HG03196 (cell line): ENCODE results near the gene PFKFB4.
"Not testable (repeated sequence)": the region's sequence is repeated elsewhere in the genome, so short reads cannot be mapped to it uniquely, and the experiment has no call there.

ENCODE experiments used
- ATAC-seq: cut with Tn5 transposase; IDR thresholded peaks from one replicate; pipeline ENCODE4 v1.9.1; 2021; ENCODE audit not compliant: unreplicated experiment

PFKFB4 gene

GRCh38 chr3:48502728-48503168 lies 53.9 kb downstream of the PFKFB4 start:
- ATAC-seq = no peak

- no peak for ATAC-seq
Observed at GRCh38 chr3:48502121-48502520, 54.5 kb downstream of the PFKFB4 start.

GRCh38 chr3:48501196-48501595 lies 55.4 kb downstream of the PFKFB4 start:
- ATAC-seq = no peak

GRCh38 chr3:48500656-48501055 lies 55.9 kb downstream of the PFKFB4 start:
- ATAC-seq = no peak

GRCh38 chr3:48493203-48493501 lies 63.5 kb downstream of the PFKFB4 start:
- ATAC-seq = no peak

GRCh38 chr3:48492461-48493202 lies 64.0 kb downstream of the PFKFB4 start:
- ATAC-seq = no peak

- no peak for ATAC-seq
Observed at GRCh38 chr3:48486952-48487351, 69.7 kb downstream of the PFKFB4 start.

GRCh38 chr3:48482822-48483221 lies 73.8 kb downstream of the PFKFB4 start:
- ATAC-seq = not testable (repeated sequence)

GRCh38 chr3:48480891-48481290 lies 75.7 kb downstream of the PFKFB4 start:
- not testable (repeated sequence) for ATAC-seq

- ATAC-seq = no peak
Observed at GRCh38 chr3:48478626-48479555, 77.7 kb downstream of the PFKFB4 start.

GRCh38 chr3:48477959-48478520 lies 78.6 kb downstream of the PFKFB4 start:
- no peak for ATAC-seq

- no peak for ATAC-seq
Observed at GRCh38 chr3:48476426-48477053, 80.1 kb downstream of the PFKFB4 start.

- ATAC-seq = no peak
Observed at GRCh38 chr3:48475188-48475587, 81.4 kb downstream of the PFKFB4 start.

- no peak for ATAC-seq
Observed at GRCh38 chr3:48474619-48475018, 82.0 kb downstream of the PFKFB4 start.

- ATAC-seq = not testable (repeated sequence)
Observed at GRCh38 chr3:48474031-48474430, 82.6 kb downstream of the PFKFB4 start.

GRCh38 chr3:48473617-48473952 lies 83.0 kb downstream of the PFKFB4 start:
- ATAC-seq = no peak

GRCh38 chr3:48472923-48473616 lies 83.5 kb downstream of the PFKFB4 start:
- peak; percentile 68 for ATAC-seq

GRCh38 chr3:48472673-48472922 lies 84.0 kb downstream of the PFKFB4 start:
- ATAC-seq = peak; percentile 9

GRCh38 chr3:48470286-48470685 lies 86.3 kb downstream of the PFKFB4 start:
- ATAC-seq = no peak

- no peak for ATAC-seq
Observed at GRCh38 chr3:48469046-48469915, 87.3 kb downstream of the PFKFB4 start.
